Left cardiac atrium (tissue), 4 donors: ENCODE results near the gene MAK. TPM values are rescaled to one million over a fixed set of nuclear protein-coding genes. Genes with fewer than 3 reads are reported as not detected.
"Not testable (repeated sequence)": the region's sequence is repeated elsewhere in the genome, so short reads cannot be mapped to it uniquely, and the experiment has no call there.

Source experiments
- ATAC-seq, 2 donors: fragments of 200-7000 bp; cut with Tn5 transposase; one replicate each; pipeline ENCODE4 v1.9.1; 2020; ENCODE audit warnings: mild to moderate bottlenecking in 2 of 2, moderate library complexity in 2 of 2
- DNase-seq: peaks from one replicate; pipeline ENCODE4 v3.0.0-alpha.2; 2020
- intact Hi-C, 2 donors: fragments of 100-400 bp; cut with DNase I; formaldehyde crosslinking; loops; one replicate each; pipeline versions ENCODE4 v1.14.1 to v1.15.1; 2022 to 2023
- total RNA-seq, 2 donors: library from RNA; stranded (reverse); fragmentation: NEBNext Ultra II Directional; extraction: Animal tissue kit (Norgen Biotek cat#: 25700); gene quantifications; one replicate each; pipeline ENCODE4 v1.2.1, GENCODE V29; 2021
- donor health status: DM: no; HTN: yes; CAD: no.
- donor health status: DM: no; HTN: yes; CAD: no; lungs with severe emphysema.
- donor health status: DM: yes; HTN: yes; CAD: no.
- donor health status: Dilated cardiomyopathy.

Gene MAK
- total RNA-seq, 2 donors from 2014 or later: 0.08 to 0.38 TPM

DNA sequence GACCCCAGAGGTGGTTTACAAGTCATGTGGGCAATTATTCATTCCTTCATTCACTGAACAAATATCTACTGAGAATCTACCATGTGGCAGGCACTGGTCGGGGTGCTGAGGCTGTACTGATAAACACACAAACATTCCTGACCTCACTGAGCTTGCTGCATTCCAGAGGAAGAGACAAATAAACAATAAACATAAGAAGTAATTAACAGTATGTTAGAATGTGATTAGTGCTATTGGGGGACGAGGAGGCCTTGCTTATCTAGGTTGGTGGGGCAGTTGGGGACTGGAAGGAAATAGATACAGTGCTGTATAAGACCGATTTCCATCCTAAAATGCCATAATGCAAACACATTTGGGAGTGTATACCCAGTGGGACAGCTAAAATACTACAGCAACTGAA lies 44.1 kb downstream of the MAK start:
- ATAC-seq: no peak
- intact Hi-C loops: no loop called here
- no peak for DNase-seq

DNA sequence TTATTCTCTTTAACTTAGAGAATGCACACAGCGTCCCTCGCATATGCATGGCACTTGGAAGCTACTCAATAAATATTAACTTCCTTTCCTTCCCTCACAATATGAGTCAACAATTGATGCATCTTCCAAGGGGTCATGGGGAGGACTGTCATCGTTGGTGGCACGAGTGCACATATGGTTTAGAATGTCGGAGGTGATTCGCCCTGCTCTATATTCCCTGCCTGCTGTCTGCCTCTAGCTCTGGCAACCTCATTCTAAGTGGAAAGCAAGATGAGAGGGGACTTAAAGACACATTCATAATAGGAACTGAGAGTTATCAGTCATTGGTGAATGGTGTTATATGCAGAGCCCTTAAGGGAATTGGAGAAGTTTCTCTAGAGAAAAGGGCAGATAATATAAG lies 44.6 kb downstream of the MAK start:
- no peak for ATAC-seq
- no peak for DNase-seq
- intact Hi-C loops: no loop called here

- ATAC-seq: no peak
- intact Hi-C loops: no loop called here
- no peak for DNase-seq
Measured at GRCh38 chr6:10793035-10793434, 45.3 kb downstream of the MAK start.

DNA sequence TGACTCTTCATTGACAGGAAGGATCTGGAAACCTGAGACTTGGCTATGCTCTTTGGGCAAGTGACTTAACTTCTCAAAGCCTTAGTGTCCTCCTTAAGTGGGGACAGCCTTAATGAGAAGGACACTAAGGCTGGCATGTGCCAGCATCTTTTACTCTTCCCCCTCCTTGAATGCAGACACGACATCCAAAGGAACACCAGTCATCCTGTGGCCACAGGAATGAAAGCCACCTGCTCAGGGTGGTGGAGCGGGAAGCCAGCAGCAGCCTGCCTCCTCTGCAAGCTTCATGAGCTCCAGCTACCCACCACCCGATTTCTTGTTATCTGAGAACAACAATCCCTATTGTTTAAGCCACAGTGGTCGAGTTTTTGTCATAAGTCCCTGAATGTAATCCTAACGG lies 46.2 kb downstream of the MAK start:
- DNase-seq (no peak), ATAC-seq (no peak)
- intact Hi-C loops: no loop called here

DNA sequence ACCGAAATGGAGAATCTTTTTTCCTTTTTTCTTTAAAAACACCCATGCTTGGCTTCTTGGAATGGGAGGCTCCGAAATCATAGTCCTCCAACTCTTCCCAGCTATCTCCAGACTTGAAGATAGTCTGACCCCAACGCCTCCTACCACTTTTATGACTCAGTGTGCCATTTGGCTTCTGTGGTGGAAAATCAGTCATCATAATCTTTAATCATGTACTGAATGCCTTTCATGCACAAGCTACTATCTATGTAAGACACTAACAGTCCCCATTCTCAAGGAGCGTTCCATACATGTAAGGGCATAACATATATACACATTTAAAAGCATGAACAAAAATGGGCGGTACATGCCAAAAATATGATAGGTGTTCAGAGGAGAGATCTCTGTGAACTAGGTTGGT lies 46.7 kb downstream of the MAK start:
- ATAC-seq (no peak), DNase-seq (no peak)
- intact Hi-C loops: no loop called here

DNA sequence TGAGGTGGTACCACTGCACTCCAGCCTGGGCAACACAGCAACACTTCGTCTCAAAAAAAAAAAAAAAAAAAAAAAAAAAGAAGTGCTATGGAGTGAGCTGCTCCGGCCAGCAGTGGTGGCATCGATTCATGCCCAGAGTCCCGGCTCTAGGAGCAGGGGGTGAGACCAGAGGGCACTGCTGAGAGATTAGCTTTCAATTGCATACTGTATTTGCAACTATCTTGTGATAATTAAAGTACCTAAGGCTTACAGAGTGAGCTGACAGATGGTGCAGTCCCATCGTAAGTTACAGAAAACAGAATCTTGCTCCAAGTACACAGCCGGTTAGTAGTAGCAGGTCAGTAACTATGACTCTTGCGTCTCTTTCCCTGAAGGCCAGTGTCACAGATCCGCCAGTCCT lies 59.3 kb downstream of the MAK start:
- intact Hi-C loops: no loop called here
- no peak for DNase-seq
- ATAC-seq: no peak

- ATAC-seq (no peak), DNase-seq (no peak)
- intact Hi-C loops: no loop called here
Measured at GRCh38 chr6:10778230-10778629, 60.1 kb downstream of the MAK start.

DNA sequence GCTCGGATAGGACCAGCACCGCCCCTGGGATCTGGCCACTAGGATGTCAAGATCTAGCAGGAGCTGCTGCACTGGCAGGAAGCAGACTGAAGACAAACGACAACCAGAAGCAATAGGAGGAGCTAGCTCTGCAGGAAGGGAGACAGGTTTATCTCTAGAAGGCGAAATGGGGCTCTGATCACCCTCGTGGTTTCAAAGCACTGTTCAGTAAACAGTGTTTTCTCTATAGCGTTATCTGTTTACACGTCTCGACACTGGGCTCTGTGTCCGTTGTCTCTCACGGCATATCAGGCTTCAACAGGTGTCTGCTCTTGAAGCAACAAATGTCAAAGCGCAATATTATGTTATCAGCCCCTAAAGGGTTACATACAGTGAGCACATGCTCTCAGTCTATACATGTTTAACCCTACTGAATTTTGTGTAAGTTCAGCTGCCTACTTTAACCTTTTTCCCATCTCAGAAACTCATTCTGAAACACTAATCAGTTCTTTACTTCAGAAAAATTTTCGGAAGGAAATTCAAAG lies 66.9 kb downstream of the MAK start:
- no peak for DNase-seq
- ATAC-seq: no peak
- intact Hi-C loops: no loop called here

GRCh38 chr6:10769419-10769818 lies 68.9 kb downstream of the MAK start:
- ATAC-seq: no peak
- intact Hi-C loops: no loop called here
- no peak for DNase-seq

- intact Hi-C loops: no loop called here
- ATAC-seq (no peak), DNase-seq (no peak)
Measured at GRCh38 chr6:10763006-10763405, 75.3 kb downstream of the MAK start.

DNA sequence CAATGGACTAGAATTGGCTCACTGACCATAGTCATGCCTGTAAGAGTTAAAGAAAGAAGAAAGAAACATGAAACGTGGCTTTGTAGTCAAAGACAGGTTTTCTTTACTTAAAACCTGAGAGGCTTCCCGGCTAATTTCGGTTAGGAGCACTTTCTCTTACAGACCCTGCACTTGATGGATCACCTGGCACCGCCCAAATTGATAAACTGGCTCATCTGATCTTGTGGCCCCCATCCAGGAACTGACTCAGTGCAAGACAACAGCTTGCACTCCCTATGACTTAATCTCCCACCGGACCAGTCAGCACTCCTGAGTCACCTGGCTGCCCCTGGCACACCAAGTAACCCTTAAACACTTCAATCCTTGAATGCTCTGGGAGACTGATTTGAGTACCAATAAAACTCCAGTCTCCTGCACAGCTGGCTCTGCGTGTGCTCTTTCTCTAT lies 78.4 kb downstream of the MAK start:
- ATAC-seq (peak; percentile 67 to 96), DNase-seq (peak; percentile 47)
- intact Hi-C loops: no loop called here

- DNase-seq: no peak
- peak; percentile 38 to 58 for ATAC-seq
- intact Hi-C loops: no loop called here
Measured at GRCh38 chr6:10759312-10759839, 79.0 kb downstream of the MAK start.

DNA sequence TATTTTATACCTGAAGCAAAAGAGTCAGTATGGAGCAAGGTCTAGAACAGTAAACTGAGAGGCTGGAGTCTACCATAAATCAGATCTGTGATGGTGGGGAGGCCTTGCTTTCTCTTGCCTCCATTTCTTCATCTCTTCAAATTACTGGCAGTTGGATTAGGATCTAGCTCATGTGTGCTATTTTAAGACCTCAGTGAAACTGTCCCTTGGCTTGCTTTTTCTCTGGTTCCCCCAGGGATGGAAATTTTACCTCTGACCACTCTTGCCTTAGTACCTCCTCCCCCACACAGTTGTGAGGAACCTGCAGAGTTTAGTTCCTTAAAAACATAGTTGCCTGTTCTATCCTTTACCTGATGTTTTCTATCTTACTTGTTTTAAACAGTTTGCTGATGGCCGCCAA lies 82.3 kb downstream of the MAK start:
- ATAC-seq: peak in 1 of 2 donors; percentile 39
- intact Hi-C loops: no loop called here
- DNase-seq: no peak

- ATAC-seq, intact Hi-C loops, DNase-seq: not testable (repeated sequence)
Measured at GRCh38 chr6:10751757-10752156, 86.6 kb downstream of the MAK start.

- ATAC-seq, intact Hi-C loops, DNase-seq: not testable (repeated sequence)
Measured at GRCh38 chr6:10750568-10750967, 87.8 kb downstream of the MAK start.

DNA sequence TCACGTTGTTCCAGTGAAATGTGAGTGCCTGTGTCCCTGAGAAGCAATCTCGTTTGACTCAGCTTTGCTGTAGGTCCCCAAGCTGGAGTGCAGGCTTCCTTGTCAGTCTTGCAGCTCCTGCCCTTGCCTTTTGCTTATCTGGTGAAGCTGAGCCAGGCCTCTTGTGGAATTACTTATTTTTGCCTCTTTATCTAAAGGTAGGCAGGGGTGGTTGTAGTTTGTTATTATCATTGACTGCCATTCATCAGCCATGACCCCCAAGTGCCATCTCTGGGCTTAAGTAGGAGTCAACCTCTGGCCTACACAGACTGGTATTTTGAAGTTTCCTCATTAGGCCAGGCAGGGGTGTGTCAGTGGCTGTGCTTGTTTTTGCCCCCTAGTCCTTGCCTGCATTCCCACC lies 88.6 kb downstream of the MAK start:
- no peak for DNase-seq
- intact Hi-C loops: no loop called here

GRCh38 chr6:10747251-10747972 lies 90.9 kb downstream of the MAK start, which contains the start of gene TMEM14B:
TSS of gene TMEM14B (plus strand) at chr6:10747805. CDS start at chr6:10749246, 1,441 bp downstream.
- peak; percentile 100 for DNase-seq
- ATAC-seq: peak; percentile 99
- intact Hi-C loops: loop anchor here in 1 of 2 donors (1.0 to 2.0 kb wide), 2 partner anchors 24 to 53 kb away; partner anchors contain the start of genes C6orf52, PAK1IP1 and TMEM14C

More for the DNA sequence above, 88.6 kb downstream of the MAK start:
- ATAC-seq: no peak

- intact Hi-C loops: loop anchor here in 1 of 2 donors (1.0 to 2.0 kb wide), 2 partner anchors 24 to 52 kb away; partner anchors contain the start of genes C6orf52, PAK1IP1 and TMEM14C
- DNase-seq (no peak), ATAC-seq (no peak)
Measured at GRCh38 chr6:10746915-10747250, 91.5 kb downstream of the MAK start.

- ATAC-seq: no peak
- DNase-seq: no peak
- intact Hi-C loops: no loop called here
Measured at GRCh38 chr6:10745116-10745515, 93.2 kb downstream of the MAK start.

GRCh38 chr6:10743515-10743914 lies 94.8 kb downstream of the MAK start:
- intact Hi-C loops: no loop called here
- no peak for DNase-seq
- no peak for ATAC-seq

GRCh38 chr6:10742251-10742650 lies 96.1 kb downstream of the MAK start:
- no peak for DNase-seq
- intact Hi-C loops: no loop called here
- ATAC-seq: no peak
